Ishikawa (cell line): ENCODE data around the gene CEP126.

Source experiments
- EGR1 ChIP-seq: IDR thresholded peaks from 2 replicates; pipeline ENCODE4 v1.6.1; 2012
- EP300 ChIP-seq: IDR thresholded peaks from 2 replicates; pipeline ENCODE4 v1.6.1; 2012; ENCODE audit warnings: borderline replicate concordance
- FOXM1 ChIP-seq: IDR thresholded peaks from 2 replicates; pipeline ENCODE4 v1.6.1; 2012; ENCODE audit warnings: low read depth, borderline replicate concordance
- NFIC ChIP-seq: IDR thresholded peaks from 2 replicates; pipeline ENCODE4 v1.6.1; 2012
- TAF1 ChIP-seq: IDR thresholded peaks from 2 replicates; pipeline ENCODE4 v1.6.1; 2012; ENCODE audit warnings: low read depth, mild to moderate bottlenecking
- TCF12 ChIP-seq: IDR thresholded peaks from 2 replicates; pipeline ENCODE4 v1.6.1; 2012; ENCODE audit warnings: low read depth
- TEAD4 ChIP-seq: IDR thresholded peaks from 2 replicates; pipeline ENCODE4 v1.6.1; 2012
- USF1 ChIP-seq: IDR thresholded peaks from 2 replicates; pipeline ENCODE4 v1.6.1; 2012
- TF ChIP-seq, protein P1 (sequence below): IDR thresholded peaks from 2 replicates; pipeline ENCODE4 v1.6.1; 2012
- TF ChIP-seq, protein P2 (sequence below): IDR thresholded peaks from 2 replicates; pipeline ENCODE4 v1.6.1; 2012; ENCODE audit warnings: low read depth, mild to moderate bottlenecking

- TF ChIP-seq TEAD4 (no peak), EP300 (no peak), USF1 (no peak), TCF12 (no peak), NFIC (no peak), EGR1 (no peak), FOXM1 (no peak), TAF1 (no peak)
- TF ChIP-seq, protein P1, sequence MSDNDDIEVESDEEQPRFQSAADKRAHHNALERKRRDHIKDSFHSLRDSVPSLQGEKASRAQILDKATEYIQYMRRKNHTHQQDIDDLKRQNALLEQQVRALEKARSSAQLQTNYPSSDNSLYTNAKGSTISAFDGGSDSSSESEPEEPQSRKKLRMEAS: no peak
- TF ChIP-seq, protein P2, sequence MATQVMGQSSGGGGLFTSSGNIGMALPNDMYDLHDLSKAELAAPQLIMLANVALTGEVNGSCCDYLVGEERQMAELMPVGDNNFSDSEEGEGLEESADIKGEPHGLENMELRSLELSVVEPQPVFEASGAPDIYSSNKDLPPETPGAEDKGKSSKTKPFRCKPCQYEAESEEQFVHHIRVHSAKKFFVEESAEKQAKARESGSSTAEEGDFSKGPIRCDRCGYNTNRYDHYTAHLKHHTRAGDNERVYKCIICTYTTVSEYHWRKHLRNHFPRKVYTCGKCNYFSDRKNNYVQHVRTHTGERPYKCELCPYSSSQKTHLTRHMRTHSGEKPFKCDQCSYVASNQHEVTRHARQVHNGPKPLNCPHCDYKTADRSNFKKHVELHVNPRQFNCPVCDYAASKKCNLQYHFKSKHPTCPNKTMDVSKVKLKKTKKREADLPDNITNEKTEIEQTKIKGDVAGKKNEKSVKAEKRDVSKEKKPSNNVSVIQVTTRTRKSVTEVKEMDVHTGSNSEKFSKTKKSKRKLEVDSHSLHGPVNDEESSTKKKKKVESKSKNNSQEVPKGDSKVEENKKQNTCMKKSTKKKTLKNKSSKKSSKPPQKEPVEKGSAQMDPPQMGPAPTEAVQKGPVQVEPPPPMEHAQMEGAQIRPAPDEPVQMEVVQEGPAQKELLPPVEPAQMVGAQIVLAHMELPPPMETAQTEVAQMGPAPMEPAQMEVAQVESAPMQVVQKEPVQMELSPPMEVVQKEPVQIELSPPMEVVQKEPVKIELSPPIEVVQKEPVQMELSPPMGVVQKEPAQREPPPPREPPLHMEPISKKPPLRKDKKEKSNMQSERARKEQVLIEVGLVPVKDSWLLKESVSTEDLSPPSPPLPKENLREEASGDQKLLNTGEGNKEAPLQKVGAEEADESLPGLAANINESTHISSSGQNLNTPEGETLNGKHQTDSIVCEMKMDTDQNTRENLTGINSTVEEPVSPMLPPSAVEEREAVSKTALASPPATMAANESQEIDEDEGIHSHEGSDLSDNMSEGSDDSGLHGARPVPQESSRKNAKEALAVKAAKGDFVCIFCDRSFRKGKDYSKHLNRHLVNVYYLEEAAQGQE: no peak
These were observed 33.2 kb upstream of the CEP126 start for GRCh38 chr11:101881586-101881985.
